Keratinocyte (primary cell): ENCODE data around the gene MICAL3. TPM values are rescaled to one million over a fixed set of nuclear protein-coding genes. Genes with fewer than 3 reads are reported as not detected.

ENCODE experiments used
- DNase-seq: peaks from one replicate; pipeline ENCODE4 v3.0.0-alpha.2; 2011; ENCODE audit warnings: low read depth, missing footprints, low spot score
- FAIRE-seq: peaks from 2 replicates; lab custom pipeline; 2011; peaks lifted over from hg19 to GRCh38; lab: Jason Lieb, UNC
- H2AFZ ChIP-seq: 2 replicates; pipeline ENCODE4 v1.6.0; 2012; ENCODE audit warnings: low read length, control low read depth, inconsistent platforms; ENCODE audit not compliant: control insufficient read depth
- H3K27ac ChIP-seq: 2 replicates; pipeline ENCODE4 v1.5.1; 2011; ENCODE audit warnings: low read length; ENCODE audit not compliant: control insufficient read depth, insufficient read depth
- H3K27me3 ChIP-seq: 3 replicates; pipeline ENCODE4 v1.6.0; 2011; ENCODE audit warnings: low read length; ENCODE audit not compliant: control insufficient read depth, insufficient read depth; ENCODE audit errors: extremely low read depth
- H3K36me3 ChIP-seq, 2 experiments: 2 replicates in 1 of 2; 3 replicates in 1 of 2; pipeline ENCODE4 v1.5.1; 2011; ENCODE audit warnings: low read length in 2 of 2, mild to moderate bottlenecking in 1 of 2; ENCODE audit not compliant: control insufficient read depth in 2 of 2, insufficient read depth in 2 of 2; ENCODE audit errors: extremely low read depth in 1 of 2
- H3K4me1 ChIP-seq: 3 replicates; pipeline ENCODE4 v1.5.1; 2011; ENCODE audit warnings: low read length; ENCODE audit not compliant: control insufficient read depth, insufficient read depth; ENCODE audit errors: extremely low read depth
- H3K4me2 ChIP-seq: 3 replicates; pipeline ENCODE4 v1.6.0; 2011; ENCODE audit warnings: low read depth, low read length; ENCODE audit not compliant: control insufficient read depth, insufficient read depth; ENCODE audit errors: extremely low read depth
- H3K4me3 ChIP-seq, 3 experiments: fragments of 200-600 bp in 1 of 3; sonication (generic) in 1 of 3; 2 replicates in 2 of 3; 3 replicates in 1 of 3; pipeline ENCODE4 v1.5.1; 2011 to 2016; ENCODE audit warnings: low read length in 3 of 3, mild to moderate bottlenecking in 3 of 3, control low read depth in 2 of 3, inconsistent platforms in 1 of 3, low read depth in 1 of 3, mixed read lengths in 1 of 3, mixed run types in 1 of 3, moderate library complexity in 1 of 3; ENCODE audit not compliant: control insufficient read depth in 2 of 3, insufficient read depth in 2 of 3; ENCODE audit errors: extremely low read depth in 1 of 3
- H3K79me2 ChIP-seq: 2 replicates; pipeline ENCODE4 v1.6.0; 2012; ENCODE audit warnings: low read length; ENCODE audit not compliant: control insufficient read depth, insufficient read depth
- H3K9ac ChIP-seq: 3 replicates; pipeline ENCODE4 v1.6.0; 2011; ENCODE audit warnings: low read length; ENCODE audit not compliant: control insufficient read depth, insufficient read depth; ENCODE audit errors: extremely low read depth
- H3K9me1 ChIP-seq: 3 replicates; pipeline ENCODE4 v1.6.0; 2011; ENCODE audit warnings: low read length; ENCODE audit not compliant: control insufficient read depth, insufficient read depth; ENCODE audit errors: extremely low read depth
- H3K9me3 ChIP-seq: 2 replicates; pipeline ENCODE4 v1.5.1; 2012; ENCODE audit warnings: low read depth, low read length; ENCODE audit not compliant: control insufficient read depth
- H4K20me1 ChIP-seq: 3 replicates; pipeline ENCODE4 v1.6.0; 2011; ENCODE audit warnings: low read length; ENCODE audit not compliant: control insufficient read depth, insufficient read depth; ENCODE audit errors: extremely low read depth
- CTCF ChIP-seq, 3 experiments: IDR thresholded peaks in 1 of 3; conservative IDR thresholded peaks in 1 of 3; optimal IDR thresholded peaks in 1 of 3; 2 replicates in 2 of 3; 3 replicates in 1 of 3; pipeline versions ENCODE3 to v1.5.1; 2011; ENCODE audit warnings: low read length in 3 of 3, mild to moderate bottlenecking in 3 of 3, moderate library complexity in 2 of 3, control low read depth in 1 of 3, inconsistent platforms in 1 of 3; ENCODE audit not compliant: insufficient read depth in 2 of 3; ENCODE audit errors: extremely low read depth in 1 of 3
- EZH2 ChIP-seq: IDR thresholded peaks from one replicate; pipeline ENCODE4 v1.6.1; 2012; ENCODE audit warnings: inconsistent platforms, mild to moderate bottlenecking, low read length, moderate library complexity
- dilution Hi-C: fragments of 300-500 bp; cut with MboI; formaldehyde crosslinking; loops from one replicate; pipeline ENCODE4 v1.7.0; 2020; ENCODE audit warnings: low sequenced_read_pairs; ENCODE audit not compliant: extremely low pct_ligation_motif_present
- polyA plus RNA-seq, 5 experiments: library from polyadenylated mRNA; depleted of rRNA in 3 of 5; stranded (reverse) in 3 of 5; stranded (forward) in 1 of 5; unstranded in 1 of 5; fragments of >200 nt; gene quantifications; 1 replicate in 1 of 5; 2 replicates in 3 of 5; 3 replicates in 1 of 5; pipeline versions ENCODE4 v1.2.1 to v1.2.3, GENCODE V29; 2011 to 2012; ENCODE audit warnings: missing spikeins in 2 of 5, low read depth in 1 of 5, low replicate concordance in 1 of 5

Gene MICAL3
- polyA plus RNA-seq, 1 donor (not counting 4 experiments of a cell fraction or from before 2014, with no cell fraction given) = 27.9 TPM

- H3K79me2 ChIP-seq = peaks cover 94% of the 10 kb centered on the region
- peaks cover 11% of the 10 kb centered on the region for H3K9me1 ChIP-seq
- no peak for TF ChIP-seq EZH2
- TF ChIP-seq CTCF (optimal IDR thresholded peaks at IDR 0.05 in 1 of 3, IDR thresholded peaks at IDR 0.05 in 1 of 3, conservative IDR thresholded peaks at IDR 0.05 in 1 of 3; ENCODE audit: extremely low read depth in 1 of 3, insufficient read depth in 2 of 3, low read length in 3 of 3) = peak; percentile 9 to 69 (median 29)
- H2AFZ ChIP-seq = no peak overlapping the region
- H3K4me3 ChIP-seq = no peak overlapping the region
- peaks cover 15 to 26% of the 10 kb centered on the region in 2 experiments for H3K36me3 ChIP-seq
- DNase-seq = no peak
- no peak overlapping the region for H3K9ac ChIP-seq
- peak overlapping the region; percentile 29 for H3K4me2 ChIP-seq
- no peaks in the 10 kb centered on the region for H3K27me3 ChIP-seq
- H3K9me3 ChIP-seq = no peaks in the 10 kb centered on the region
- peaks cover 40% of the 10 kb centered on the region for H4K20me1 ChIP-seq
- dilution Hi-C loops = no loop called here
- FAIRE-seq = peak; percentile 44
- peak overlapping the region; percentile 17 for H3K27ac ChIP-seq
- H3K4me1 ChIP-seq = peaks cover 14% of the 10 kb centered on the region
Measured at GRCh38 chr22:17910561-17911311, 113.6 kb downstream of the MICAL3 start.

GRCh38 chr22:17907748-17908051 is 116.7 kb downstream of the MICAL3 start:
- H3K9me3 ChIP-seq = no peaks in the 10 kb centered on the region
- DNase-seq (no peak), FAIRE-seq (no peak)
- no peaks in the 10 kb centered on the region for H3K27me3 ChIP-seq
- H2AFZ ChIP-seq = no peak overlapping the region
- no peak overlapping the region for H3K4me3 ChIP-seq
- peaks cover 14% of the 10 kb centered on the region for H3K4me1 ChIP-seq
- peaks cover 24 to 45% of the 10 kb centered on the region in 2 experiments for H3K36me3 ChIP-seq
- TF ChIP-seq EZH2 = no peak
- H3K27ac ChIP-seq = no peak overlapping the region
- H4K20me1 ChIP-seq = peaks cover 28% of the 10 kb centered on the region
- no peak overlapping the region for H3K4me2 ChIP-seq
- H3K9ac ChIP-seq = no peak overlapping the region
- peaks cover 93% of the 10 kb centered on the region for H3K79me2 ChIP-seq
- dilution Hi-C loops = no loop called here
- H3K9me1 ChIP-seq = peaks cover 7% of the 10 kb centered on the region
